ENCODE data around the gene C2CD4B. TPM values are rescaled to one million over a fixed set of nuclear protein-coding genes. Genes with fewer than 3 reads are reported as not detected.

C2CD4B gene, protein sequence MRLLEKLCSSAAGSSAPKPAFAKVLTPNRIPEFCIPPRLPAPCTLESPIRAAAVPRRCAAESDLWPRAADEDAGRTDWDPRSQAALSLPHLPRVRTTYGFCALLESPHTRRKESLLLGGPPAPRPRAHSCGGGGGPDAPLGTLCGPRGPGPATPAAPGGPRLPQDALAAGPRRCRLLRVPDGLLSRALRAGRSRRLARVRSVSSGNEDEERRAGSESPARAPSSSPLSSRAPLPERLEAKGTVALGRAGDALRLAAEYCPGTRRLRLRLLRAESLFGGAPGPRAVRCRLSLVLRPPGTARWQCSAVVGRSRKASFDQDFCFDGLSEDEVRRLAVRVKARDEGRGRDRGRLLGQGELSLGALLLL
- total RNA-seq (2014; rRNA removed; shearing (Covaris generic)): not detected in 2 replicates

DNA sequence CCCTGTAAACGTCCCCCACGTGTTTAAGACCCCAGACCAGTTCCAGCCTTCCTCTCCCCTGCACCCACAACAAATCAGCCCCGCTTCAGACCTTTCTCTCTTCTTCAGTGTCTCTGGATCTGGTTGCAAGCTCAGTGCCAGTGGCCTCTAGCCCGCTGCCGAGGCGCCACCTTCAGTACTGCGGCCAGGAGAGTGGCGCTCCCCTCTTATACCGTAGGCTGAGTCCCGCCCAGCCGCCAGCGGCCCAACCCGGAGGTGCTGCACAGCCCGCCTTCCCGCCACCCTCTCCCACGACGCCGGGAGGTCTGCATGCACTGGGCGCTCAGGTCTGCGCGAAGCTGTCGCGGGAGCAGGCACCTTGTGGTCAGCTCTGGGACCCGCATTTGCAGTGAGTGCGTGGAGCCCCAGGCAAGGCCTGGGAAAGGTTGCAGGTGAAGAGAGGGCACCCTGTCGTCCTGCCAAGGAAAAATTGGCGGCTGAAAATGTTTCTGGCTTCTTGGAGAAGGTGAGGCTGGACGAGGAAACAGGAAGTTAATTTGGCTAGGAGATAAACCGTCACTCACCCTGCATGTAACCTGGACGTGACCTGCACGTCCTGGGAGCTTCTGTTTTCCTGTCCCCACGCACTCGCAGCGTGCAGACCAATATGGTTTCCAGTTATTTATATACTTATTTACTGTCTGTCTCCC lies at the start of gene C2CD4B:
Gene C2CD4B (minus strand): TSS at position 182 of the 689 bp plus-strand sequence. CDS start 301 bp downstream, outside the sequence.
- no peak for DNase-seq (ENCODE audit: low spot score)

DNA sequence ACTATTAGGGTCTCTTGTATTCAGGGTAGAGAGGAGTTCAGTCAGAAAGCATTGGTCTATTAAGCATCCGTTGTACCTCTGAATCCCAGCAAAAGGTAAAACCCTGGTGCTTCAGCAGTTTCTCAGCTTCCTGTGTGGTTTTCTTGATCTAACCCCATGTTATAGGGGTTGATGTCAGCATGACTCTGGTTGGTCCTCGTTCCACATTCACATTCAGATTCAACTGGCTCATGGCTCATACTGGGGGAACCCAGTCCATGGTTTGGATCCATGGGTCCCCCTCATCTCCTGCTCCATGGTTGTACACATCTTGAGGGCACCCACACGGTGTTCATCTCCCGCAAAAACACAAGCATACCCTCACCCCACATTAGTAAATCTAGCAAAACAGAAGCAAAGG lies 47.7 kb upstream of the C2CD4B start:
- DNase-seq (ENCODE audit: low spot score): no peak

DNA sequence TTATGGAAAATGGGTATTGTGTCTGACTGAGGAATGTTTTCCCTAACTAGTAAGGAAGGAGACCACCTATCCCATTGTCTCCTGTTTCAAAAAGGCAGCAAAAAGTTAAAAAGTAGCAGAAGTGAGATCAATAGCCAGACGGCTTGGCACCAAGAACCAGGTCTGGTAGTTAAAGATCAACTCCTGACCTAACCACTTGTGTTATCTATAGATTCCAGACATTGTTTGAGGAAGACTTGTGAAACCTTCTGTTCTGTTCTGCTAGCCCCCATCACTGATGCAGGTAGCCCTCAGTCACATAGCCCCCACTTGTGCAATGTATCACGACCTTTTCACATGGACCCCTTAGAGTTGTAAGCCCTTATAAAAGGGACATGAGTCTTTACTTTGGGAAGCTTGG lies 46.3 kb upstream of the C2CD4B start:
- DNase-seq (ENCODE audit: low spot score): no peak

DNA sequence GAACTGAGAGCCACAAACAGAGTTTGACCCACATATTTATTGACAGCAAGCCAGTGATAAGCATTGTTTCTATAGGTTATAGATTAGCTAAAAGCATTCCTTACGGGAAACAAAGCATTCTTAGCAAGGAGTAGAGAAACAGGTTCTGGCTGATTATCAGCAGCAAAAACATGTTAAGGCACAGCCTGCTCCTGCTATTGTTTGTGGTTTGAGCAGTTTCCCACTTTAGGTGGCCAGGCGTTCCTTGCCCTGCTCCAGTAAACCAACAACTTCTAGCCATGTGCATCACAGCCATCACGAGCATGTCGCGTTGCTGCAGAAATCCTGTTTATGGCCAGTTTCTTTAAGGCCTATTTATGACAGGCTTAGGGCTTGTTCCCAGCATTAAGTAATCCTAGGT lies 44.7 kb upstream of the C2CD4B start:
- DNase-seq (ENCODE audit: low spot score): no peak

DNA sequence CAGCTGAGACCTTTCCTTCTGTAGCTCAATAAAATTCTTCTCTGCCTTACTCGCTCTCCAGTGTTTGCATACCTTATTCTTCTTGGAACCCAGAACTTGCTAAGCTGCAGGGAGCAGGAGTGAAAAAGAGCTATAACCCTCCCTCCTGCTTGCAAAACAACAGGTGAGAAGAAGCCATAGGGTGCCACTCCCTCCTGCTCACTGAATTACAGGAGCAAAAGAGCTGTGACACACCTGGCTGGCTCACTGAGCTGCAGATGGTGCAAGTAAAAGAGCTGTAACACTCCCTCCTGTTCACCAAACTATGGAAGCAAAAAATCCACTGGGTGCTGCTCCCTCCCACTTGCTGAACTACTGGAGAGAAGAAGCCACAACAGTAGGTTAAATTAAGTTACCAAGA lies 44.2 kb upstream of the C2CD4B start:
- DNase-seq (ENCODE audit: low spot score): no peak

DNA sequence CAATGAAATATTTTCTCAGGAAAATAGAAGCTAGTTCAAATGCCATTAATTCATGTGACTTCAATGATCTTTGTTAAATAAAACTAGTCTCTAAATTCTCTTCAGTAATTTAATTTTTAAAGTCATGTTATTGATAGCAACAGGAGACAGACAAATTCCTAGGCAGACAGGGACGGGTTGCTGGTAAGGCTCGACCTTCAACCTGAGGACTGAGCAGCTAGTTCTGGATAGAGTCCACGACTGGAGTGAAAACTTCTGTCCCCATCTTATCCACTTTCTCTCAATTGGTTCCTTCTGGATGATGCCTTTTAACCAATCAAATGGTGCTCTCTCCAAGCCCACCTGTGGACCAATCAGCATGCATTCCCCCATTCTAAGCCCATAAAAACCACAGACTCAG lies 43.8 kb upstream of the C2CD4B start:
- DNase-seq (ENCODE audit: low spot score): no peak

DNA sequence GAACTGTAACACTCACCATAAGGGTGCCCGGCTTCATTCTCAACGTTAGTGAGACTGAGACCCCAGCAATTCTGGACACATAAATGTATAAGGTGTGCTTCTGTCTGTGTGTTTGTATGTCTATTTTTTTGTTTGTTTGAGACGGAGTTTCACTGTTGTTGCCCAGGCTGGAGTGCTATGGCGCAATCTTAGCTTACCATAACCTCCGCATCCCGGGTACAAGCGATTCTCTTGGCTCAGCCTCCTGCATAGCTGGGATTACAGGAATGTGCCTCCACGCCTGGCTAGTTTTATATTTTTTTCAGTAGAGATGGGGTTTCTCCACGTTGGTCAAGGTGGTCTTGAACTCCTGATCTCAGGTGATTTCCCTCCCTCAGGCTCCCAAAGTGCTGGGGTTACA lies 43.3 kb upstream of the C2CD4B start:
- DNase-seq (ENCODE audit: low spot score): no peak

DNA sequence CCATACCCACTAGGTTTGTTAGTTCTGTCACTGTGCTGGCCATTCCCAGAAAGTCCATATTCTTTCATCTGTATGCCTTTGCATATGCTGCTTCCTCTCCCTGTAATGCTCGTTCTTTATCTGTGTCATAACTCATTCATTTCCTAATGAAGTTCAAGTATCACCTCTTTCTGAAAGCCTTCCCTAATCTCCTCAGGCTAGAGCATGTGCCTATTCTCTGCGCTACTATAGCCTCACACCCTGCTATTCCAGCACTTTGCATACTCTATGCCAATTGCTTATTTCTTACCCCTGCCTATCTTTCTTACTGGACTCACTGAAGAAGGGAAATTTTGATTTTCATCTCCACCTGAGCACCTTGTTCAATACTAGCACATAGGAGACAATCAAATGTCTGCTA lies 25.6 kb upstream of the C2CD4B start:
- no peak for DNase-seq (ENCODE audit: low spot score)

DNA sequence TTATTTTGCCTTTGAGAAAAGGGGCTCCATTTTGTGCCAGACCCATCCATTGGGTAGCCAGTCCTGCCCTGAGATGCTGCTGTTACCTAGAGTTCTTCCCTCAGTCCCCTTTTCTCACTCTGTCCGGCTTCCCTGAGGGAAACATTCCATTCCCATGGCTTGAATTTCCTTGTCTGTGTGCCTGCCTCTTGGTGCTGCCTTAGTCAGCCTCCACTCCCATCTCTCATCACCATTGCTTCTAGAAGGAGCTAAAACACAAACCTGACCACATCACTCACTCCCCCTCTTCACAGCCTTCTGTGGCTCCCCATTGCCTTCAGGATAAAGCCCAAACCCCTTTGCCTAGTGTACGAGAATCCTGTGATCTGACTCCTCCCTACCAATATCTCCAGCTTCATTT lies 25.2 kb upstream of the C2CD4B start:
- no peak for DNase-seq (ENCODE audit: low spot score)

DNA sequence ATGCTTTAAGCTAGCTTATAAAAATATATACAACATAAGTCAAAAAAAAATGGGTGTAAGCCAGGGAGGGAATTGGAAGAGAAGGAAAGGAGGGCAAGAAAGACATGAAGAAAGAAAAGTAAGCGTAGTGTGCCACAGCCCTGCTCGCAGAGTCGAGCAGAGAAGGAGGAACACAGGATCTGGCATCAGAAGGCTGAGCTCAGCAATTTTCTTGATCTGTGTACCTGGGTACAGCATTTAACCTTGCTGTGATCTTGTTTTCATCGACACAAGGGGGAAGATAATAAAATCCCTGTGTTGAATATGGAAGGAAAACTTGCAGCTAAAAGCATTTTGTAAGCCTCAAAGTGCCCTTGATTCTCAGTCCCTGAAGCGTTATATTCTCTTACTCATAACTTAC lies 23.7 kb upstream of the C2CD4B start:
- no peak for DNase-seq (ENCODE audit: low spot score)

DNA sequence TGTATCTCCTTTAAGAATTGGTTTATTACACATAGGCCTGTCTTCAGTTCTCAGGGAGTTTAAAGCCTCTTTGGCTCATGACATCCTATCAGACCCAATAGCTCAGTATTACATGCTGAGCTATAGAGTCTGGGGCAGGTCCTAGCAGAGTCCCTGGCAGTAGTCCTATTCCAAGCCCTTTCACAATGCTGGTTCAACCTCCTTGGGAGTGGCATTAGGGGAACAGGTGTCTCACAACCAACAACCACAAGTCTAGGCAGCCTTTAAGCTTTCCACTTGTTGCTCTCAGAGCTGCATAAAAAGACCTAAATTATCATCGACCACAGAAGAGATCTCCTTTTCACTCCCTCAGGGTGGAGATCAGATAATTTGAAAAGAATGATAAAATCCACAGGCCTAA lies 22.8 kb upstream of the C2CD4B start:
- no peak for DNase-seq (ENCODE audit: low spot score)

DNA sequence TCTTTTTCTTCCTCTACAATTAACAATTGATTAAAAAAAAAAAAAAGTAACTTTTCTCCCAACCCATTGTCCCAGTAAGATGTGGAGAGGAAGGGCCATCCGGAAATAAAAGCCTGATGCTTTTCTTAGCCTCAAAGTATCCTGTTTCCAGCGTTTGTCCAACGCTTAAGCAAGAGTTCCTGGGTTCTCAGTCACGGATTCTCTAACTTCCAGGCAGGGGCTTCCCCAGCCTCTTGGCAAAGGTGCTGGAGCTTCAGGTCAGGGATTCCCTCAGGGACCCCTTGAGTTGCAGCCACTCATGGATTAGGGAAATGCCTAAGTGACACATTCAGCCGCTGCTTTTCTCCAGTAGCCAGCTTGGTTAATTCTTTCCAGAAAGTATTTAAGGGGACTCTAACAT lies 22.3 kb upstream of the C2CD4B start:
- no peak for DNase-seq (ENCODE audit: low spot score)

DNA sequence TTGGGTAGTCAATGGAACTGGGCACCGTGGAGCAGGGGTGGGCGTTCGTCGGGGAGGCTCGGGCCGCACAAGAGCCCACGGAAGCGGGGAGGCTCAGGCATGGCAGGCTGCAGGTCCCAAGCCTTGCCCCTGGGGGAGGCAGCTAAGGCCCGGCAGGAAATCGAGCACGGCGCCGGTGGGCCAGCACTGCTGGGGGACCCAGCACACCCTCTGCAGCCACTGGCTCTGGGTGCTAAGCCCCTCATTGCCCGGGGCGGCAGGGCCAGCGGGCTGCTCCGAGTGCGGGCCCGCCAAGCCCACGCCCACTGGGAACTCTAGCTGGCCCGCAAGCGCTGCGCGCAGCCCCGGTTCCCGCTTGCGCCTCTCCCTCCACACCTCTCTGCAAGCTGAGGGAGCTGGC lies 21.5 kb upstream of the C2CD4B start:
- no peak for DNase-seq (ENCODE audit: low spot score)

DNA sequence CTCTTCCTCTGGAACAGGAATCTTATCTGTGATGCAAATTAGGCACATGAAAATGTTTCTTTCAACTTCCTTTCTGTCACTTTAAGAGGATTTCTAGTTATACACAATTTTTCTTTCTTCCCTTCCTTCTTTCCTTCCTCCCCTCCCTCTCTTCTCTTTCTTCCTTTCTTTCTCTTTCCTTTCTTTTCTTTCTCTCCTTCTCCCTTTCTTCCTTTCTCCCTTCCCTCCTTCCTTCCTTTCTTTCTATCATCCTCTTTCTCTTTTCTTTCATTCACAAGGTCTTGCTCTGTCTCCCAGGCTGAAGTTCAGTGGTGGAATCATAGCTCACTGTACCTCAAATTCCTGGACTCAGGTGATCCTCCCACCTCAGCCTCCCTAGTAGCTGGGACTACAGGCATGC lies 18.0 kb upstream of the C2CD4B start:
- no peak for DNase-seq (ENCODE audit: low spot score)

DNA sequence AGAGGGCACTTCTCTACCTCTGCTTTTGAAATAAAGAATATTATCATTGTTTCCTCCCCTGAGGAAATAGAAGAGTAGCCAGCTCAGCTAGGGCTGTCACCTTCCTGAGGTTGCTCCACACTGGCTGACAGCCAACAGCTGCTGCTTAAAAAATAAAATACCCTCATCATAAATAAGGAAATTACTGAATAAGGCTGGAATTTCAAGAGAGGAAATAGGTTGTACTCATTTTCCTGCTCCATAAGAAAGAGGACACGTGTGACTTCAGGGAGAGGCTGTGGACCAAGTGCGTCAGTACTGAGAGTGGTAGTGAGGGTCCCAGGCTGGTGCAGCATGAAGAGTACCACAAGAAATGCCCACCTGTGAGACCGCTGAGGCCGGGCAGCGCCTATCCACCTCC lies 8.1 kb upstream of the C2CD4B start:
- peak; percentile 21 for DNase-seq (ENCODE audit: low spot score)

DNA sequence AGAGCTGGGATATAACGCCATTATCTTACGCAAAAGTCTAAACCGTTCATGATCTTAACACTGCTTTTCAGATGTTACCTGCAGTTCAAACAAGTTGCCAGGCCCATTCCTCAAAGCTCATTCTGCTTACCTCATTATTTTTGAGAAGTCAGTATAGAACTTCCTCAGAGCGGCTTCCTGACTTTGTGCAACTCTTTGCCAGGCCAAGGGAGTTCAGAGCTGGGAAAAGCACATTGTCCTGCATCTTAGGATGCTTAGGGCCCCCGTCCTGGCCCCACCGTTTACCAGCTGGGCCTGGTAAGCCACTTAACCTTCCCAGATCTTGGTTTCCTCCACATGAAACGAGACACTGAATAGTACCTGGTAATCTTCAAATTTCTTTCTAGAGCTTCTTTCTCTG lies 6.8 kb upstream of the C2CD4B start:
- DNase-seq (ENCODE audit: low spot score): no peak

DNA sequence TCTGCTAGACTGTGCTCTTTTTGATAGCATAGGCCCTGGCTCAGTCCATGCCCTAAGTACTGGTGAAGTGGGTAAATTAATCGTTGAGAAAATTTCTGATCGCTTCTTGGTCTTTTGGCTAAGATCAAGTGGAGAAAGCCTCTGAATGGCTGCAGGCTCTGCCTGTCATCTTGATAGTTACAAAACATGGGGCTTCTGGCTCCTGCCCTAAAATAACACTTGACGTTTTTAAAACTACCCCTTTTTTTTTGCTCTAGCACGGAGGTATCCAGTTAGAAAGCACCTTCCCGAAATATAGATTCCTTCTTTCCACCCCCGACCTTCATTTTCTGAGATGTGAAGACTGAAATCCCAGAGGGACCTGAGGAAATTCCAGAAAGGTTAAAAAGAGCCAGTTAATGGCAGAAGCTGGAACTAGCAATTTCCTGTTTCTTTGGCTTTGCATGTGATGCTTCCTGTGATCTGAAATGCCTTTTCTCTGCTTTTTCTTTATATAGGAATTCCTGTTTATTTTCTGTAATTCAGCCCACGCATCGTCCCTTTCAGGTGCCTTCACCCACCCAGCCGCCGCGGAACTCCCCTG lies 799 bp upstream of the C2CD4B start:
- no peak for DNase-seq (ENCODE audit: low spot score)

DNA sequence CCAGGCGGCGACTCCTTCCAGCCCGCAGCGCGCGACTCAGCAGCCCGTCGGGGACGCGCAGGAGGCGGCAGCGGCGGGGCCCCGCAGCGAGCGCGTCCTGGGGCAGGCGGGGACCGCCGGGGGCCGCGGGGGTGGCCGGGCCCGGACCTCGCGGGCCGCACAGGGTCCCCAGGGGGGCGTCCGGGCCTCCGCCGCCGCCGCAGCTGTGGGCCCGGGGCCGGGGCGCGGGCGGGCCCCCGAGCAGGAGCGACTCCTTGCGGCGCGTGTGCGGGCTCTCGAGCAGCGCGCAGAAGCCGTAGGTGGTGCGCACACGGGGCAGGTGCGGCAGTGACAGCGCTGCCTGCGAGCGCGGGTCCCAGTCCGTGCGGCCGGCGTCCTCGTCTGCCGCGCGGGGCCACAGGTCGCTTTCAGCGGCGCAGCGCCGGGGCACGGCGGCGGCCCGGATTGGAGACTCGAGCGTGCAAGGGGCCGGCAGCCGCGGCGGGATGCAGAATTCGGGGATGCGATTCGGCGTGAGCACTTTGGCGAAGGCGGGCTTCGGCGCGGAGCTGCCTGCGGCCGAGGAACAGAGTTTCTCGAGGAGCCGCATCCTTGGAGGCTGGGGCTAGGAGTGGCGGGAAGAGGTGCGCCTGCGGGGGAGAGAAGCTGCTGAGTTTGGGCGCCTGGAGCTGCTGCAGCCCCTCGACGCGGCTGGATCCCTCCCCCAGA lies 535 bp downstream of the C2CD4B start:
- no peak for DNase-seq (ENCODE audit: low spot score)

DNA sequence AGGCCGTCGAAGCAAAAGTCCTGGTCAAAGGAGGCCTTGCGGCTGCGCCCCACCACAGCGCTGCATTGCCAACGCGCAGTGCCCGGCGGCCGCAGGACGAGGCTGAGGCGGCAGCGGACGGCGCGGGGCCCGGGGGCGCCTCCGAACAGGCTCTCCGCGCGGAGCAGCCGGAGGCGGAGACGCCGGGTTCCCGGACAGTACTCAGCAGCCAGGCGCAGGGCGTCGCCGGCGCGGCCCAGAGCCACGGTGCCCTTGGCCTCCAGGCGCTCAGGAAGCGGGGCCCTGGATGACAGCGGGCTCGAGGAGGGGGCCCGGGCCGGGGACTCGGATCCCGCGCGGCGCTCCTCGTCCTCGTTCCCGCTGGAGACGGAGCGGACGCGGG lies 1.1 kb downstream of the C2CD4B start:
- no peak for DNase-seq (ENCODE audit: low spot score)

DNA sequence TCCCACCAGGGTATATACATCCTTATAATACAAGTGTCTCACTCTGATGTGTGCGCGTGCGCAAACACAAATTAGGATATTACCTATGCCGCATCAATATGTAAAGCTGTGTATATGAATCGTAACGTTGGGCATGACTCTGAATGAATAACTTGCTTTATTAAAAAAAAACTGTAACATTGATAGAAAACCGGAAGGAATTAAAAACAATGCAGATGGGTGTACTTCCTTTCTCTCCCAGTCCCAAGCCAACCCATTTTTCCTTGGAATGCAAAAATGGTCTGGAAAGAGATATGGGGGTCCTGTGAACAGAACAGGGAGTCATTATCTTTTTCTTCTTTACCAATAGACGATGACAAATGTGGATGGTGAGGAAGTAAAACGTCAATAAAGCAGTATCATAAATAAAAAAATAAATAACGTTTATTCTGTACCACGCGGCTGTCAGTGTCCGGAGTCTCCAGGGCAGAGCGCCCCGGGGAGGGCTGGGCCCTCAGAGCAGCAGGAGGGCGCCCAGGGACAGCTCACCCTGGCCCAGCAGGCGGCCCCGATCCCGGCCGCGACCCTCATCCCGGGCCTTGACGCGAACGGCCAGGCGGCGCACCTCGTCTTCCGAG lies 1.6 kb downstream of the C2CD4B start:
- DNase-seq (ENCODE audit: low spot score): no peak

DNA sequence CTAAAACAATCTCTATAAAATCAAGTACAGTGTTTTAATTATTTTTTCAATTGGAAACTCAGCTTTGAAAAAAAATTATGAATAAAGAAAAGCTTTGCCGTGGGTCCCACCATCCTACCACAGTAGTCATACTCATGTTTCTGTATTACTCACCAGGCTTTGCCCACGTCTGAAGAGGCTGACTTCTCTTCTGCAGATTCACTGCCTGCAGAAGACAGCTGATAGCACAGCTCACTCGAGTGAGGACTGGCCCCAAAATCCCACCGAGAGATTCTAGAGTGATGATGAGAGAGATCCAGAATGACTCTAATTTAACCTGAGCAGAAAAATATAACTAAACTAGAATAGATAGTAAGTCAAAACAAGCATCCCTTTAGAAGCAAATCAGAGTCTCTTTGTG lies 11.9 kb downstream of the C2CD4B start:
- no peak for DNase-seq (ENCODE audit: low spot score)

DNA sequence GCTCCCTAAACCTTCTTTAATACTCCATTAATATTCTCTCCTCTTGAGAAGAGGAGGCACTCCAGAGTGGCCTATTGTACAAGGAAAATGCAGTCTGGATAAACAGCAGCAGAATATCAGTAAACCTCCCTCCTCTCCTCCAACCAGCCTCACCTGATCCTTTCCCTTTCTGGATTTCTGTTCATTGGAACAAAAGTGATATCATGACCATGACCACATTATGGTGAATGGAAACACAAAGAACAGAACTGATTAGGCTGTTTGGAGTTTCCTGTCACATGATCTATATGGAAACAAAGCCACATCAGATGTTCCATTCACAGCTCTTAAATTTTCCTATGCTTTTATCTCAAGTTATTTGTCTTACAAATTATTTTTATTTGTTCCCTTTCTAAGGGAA lies 14.6 kb downstream of the C2CD4B start:
- no peak for DNase-seq (ENCODE audit: low spot score)
